Retinal pigment epithelial cell (primary cell): ENCODE data around the gene OSTN.

ENCODE experiments used
- DNase-seq: peaks from one replicate; pipeline ENCODE4 v3.0.0-alpha.2; 2010; ENCODE audit warnings: low read depth
- H3K4me3 ChIP-seq: 2 replicates; pipeline ENCODE4 v1.5.1; 2011; ENCODE audit warnings: mild to moderate bottlenecking, low read length, control low read depth, moderate library complexity
- TF ChIP-seq, protein P1 (sequence below): conservative IDR thresholded peaks from 2 replicates; pipeline ENCODE4 v1.5.1; 2011; ENCODE audit warnings: low read depth, low read length, control low read depth, inconsistent platforms

Gene OSTN

DNA sequence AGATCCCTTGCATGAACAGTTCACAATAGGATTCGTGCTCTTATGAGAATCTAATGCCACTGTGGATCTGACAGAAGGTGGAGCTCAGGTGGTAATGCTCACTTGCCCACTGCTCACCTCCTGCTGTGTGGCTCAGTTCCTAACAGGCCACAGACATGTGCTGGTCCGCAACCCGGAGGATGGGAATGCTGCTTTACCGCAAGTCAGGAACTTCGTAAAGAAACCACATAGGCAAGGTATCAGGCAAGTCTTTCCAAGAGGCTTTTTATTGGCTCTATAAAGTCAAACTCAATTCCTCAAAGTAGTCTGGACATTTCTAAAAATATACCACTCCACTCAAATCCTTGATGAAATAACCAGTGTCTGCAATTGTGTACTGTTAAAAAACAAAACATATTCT lies 56.1 kb downstream of the OSTN start:
- TF ChIP-seq, protein P1, sequence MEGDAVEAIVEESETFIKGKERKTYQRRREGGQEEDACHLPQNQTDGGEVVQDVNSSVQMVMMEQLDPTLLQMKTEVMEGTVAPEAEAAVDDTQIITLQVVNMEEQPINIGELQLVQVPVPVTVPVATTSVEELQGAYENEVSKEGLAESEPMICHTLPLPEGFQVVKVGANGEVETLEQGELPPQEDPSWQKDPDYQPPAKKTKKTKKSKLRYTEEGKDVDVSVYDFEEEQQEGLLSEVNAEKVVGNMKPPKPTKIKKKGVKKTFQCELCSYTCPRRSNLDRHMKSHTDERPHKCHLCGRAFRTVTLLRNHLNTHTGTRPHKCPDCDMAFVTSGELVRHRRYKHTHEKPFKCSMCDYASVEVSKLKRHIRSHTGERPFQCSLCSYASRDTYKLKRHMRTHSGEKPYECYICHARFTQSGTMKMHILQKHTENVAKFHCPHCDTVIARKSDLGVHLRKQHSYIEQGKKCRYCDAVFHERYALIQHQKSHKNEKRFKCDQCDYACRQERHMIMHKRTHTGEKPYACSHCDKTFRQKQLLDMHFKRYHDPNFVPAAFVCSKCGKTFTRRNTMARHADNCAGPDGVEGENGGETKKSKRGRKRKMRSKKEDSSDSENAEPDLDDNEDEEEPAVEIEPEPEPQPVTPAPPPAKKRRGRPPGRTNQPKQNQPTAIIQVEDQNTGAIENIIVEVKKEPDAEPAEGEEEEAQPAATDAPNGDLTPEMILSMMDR: no peak
- H3K4me3 ChIP-seq: no peak overlapping the region
- DNase-seq: no peak

DNA sequence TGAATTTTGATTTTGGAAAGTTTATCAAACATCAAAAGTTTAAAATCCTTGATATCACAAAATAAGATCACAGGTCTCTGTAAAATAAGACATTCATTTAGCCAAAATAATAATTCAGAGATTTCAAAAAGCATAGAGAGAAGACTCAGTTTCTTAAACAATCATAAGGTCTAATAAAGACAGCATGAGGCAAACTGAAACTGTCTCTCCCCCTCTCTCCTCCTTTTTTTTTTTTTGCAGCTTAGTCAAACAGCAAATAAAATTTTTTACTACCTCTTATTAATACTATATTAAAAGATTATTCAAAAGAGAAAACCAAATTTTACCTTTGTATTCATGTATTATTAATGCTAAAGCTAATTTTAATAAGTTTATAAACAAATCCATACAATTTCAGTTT lies 57.4 kb downstream of the OSTN start:
- TF ChIP-seq, protein P1: no peak
- no peak overlapping the region for H3K4me3 ChIP-seq
- no peak for DNase-seq

DNA sequence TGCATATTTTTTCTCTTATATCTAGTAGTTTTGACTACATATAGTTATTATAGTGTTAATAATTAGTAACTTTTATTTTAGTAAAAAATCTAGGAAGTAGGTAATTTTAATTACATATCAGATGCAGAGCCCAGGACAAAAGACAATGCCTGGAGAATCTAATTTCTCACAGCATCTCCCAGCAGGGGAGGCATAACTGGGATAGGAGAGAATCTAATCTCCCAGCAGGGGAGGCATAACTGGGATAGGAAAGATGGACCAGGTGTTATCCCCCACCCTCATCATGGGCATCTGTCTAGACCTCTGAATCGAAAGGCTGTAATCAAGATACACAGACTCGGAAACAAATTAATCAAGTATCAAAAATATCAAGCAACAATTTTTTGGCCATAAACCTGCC lies 58.2 kb downstream of the OSTN start:
- DNase-seq: no peak
- TF ChIP-seq, protein P1: no peak
- no peak overlapping the region for H3K4me3 ChIP-seq

DNA sequence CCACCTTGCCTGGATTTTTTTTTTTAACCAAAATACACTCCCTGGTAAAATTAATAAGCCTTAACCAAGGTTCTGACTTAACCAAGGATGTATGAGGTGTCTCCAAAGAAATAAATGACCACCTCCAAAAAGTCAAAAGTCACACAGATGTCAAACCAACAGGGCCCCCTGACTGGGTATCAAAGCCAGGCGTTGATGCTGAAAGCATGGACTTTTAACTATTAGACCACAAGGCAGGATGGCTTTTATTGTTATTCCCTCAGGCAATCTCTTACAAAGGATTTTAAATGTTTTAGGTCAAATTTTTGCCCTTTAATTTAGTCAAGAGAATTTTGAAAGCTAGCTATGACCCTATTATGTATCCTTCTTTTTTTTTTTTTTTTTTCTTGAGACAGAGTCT lies 60.4 kb downstream of the OSTN start:
- no peak overlapping the region for H3K4me3 ChIP-seq
- TF ChIP-seq, protein P1: no peak
- DNase-seq: no peak

DNA sequence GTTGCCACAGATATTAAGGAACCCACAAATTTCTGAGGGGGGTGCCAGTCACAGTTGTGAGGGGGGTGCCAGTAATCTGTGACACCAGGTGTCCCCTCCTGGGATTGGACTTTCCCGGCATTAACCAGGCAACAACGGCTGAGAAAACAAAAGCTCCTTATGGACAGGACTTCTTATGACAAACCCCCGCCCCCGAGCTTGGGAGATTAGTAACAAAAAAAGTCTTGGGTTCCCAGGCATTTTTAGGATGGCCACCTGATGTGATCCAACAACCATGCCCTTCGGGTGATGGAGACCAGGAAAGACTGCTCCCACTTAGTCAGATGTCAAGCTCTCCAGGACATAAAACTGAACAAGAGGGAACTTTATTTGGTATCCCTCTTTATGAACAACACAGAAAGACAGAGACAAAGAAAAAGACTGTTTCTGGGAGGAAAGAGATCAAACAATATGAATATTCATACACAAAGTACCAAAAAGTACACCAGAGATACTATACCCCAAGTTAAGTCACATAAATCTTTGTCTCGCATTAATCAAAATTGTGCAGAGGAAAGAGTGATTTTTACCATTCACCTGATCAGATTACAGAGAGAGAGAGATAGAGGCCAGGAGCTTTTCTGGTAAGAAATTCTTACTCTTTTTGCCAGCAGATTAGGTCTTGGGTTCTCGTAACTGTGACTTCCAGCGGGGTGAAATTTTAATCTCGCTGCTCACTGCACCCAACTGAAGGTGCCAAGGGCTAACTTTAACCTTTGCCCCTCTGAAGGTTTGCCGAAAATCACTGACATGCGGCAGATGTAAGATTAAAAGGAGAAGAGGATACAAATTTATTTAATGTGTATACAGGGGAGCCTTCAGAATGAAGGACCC lies 61.6 kb downstream of the OSTN start:
- no peak overlapping the region for H3K4me3 ChIP-seq
- TF ChIP-seq, protein P1: no peak
- DNase-seq: no peak

DNA sequence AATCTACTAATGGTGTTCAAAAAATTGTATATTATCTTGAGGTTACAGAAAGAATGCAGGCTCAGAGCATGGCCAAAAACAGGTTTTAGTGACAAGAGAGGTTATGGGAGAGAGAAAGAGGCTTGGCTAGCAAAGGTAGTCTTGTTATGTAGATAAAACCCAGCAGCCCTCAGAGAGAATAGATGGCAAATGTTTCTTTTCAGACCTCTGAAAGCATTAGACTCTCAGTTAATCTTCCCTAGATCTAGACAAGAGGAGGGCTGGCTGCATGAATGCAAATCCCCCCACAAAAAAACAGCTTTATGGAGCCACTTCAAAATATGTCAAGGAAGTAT lies 62.2 kb downstream of the OSTN start:
- no peak overlapping the region for H3K4me3 ChIP-seq
- DNase-seq: no peak

More for the DNA sequence above, 62.2 kb downstream of the OSTN start:
- TF ChIP-seq, protein P1: no peak
